Posterior vena cava (tissue), 2 donors: ENCODE results near the gene FBXO11. TPM values are rescaled to one million over a fixed set of nuclear protein-coding genes. Genes with fewer than 3 reads are reported as not detected.
A peak's percentile ranks its signal among the peaks of the same experiment; 100 is the strongest.
"Not testable (repeated sequence)": the region's sequence is repeated elsewhere in the genome, so short reads cannot be mapped to it uniquely, and the experiment has no call there.

Source experiments
- DNase-seq: peaks from one replicate; pipeline ENCODE4 v3.0.0-alpha.2; 2020; ENCODE audit warnings: low spot score
- intact Hi-C, 2 donors: fragments of 100-400 bp; cut with DNase I; formaldehyde crosslinking; loops; one replicate each; pipeline versions ENCODE4 v1.14.1 to v1.14.2; 2022 to 2023
- long read RNA-seq, 2 donors: library from polyadenylated mRNA; unstranded; transcript quantifications; one replicate each; pipeline ENCODE4 v2.0.0, GENCODE V29; 2020 to 2021
- total RNA-seq, 2 donors: library from RNA; stranded (reverse); fragmentation: NEBNext Ultra II Directional; extraction: Animal tissue kit (Norgen Biotek cat#: 25700); gene quantifications; one replicate each; pipeline ENCODE4 v1.2.1, GENCODE V29; 2021
- donor health status: DM: yes; HTN: yes; CAD: no.
- donor health status: DM: yes; HTN: yes; CAD: no.

The FBXO11 gene
- total RNA-seq = 10 to 100 TPM; 61.2 to 64.6 TPM
- long read RNA-seq, donor 1, full-length matches to known transcripts = 4 of 18 reads
- long read RNA-seq, donor 1, partial matches to known transcripts = 3 of 18 reads
- long read RNA-seq, donor 1, other reads (novel, unspliced or antisense) = 11 of 18 reads
- long read RNA-seq, donor 2, partial matches to known transcripts = 0 of 8 reads
- long read RNA-seq, donor 2, other reads (novel, unspliced or antisense) = 8 of 8 reads

DNA sequence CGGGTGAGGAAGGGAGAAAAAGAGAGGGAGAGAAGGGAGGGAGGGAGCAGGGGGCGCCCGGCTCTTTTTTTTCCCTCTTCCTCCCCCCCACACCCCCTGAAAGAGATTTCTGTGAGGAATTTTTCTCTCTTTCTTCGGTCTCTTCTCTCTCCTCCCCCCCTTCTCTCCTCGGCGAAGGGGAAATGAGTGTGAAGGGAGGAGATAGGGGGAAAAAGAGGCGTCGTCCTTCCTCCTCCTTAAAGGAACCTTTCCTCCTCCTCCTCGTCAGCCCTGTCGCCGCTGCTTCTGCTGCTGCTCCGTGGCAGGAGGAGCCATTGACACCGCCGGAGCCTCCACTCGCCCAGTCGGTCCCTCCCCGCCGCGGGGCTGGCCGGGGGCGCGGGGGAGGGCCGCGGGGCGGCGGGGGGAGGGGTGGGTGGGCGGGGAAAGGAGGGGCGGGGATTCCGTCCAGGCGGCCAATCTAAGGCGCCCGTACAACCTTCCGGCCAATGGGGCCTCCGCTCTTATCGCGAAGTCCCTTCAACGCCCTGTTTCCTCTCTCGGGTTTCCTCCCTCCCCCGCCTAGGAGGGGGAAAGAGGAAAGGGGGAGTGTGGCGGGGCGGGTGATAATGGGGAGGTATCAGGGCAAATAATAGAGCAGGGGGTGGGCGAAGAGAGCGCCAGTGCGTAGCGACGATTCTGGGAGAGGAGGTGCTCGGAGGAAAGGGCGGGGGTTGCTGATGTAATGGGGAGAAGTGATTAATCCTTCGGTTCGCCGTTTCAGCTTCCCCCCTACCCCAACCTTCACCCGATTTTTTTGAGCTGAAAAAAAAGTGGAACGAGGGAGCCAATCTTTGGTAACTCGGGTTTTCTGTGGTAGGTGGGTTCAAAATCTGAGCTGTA, at the start of gene FBXO11:
Gene FBXO11, minus strand, starts transcription at position 342 of the 882 bp plus-strand sequence. CDS start 778 bp downstream, outside the sequence.
- intact Hi-C loops = loop anchor here in 1 of 2 donors (5.0 kb wide), 1 partner anchor 526 kb away; no protein-coding TSS in a partner anchor
- DNase-seq = peak; percentile 98

GRCh38 chr2:47950340-47951301, 44.3 kb upstream of the FBXO11 start:
- no peak for DNase-seq
- intact Hi-C loops = no loop called here

GRCh38 chr2:47946593-47946992, 40.3 kb upstream of the FBXO11 start:
- intact Hi-C loops = no loop called here

DNA sequence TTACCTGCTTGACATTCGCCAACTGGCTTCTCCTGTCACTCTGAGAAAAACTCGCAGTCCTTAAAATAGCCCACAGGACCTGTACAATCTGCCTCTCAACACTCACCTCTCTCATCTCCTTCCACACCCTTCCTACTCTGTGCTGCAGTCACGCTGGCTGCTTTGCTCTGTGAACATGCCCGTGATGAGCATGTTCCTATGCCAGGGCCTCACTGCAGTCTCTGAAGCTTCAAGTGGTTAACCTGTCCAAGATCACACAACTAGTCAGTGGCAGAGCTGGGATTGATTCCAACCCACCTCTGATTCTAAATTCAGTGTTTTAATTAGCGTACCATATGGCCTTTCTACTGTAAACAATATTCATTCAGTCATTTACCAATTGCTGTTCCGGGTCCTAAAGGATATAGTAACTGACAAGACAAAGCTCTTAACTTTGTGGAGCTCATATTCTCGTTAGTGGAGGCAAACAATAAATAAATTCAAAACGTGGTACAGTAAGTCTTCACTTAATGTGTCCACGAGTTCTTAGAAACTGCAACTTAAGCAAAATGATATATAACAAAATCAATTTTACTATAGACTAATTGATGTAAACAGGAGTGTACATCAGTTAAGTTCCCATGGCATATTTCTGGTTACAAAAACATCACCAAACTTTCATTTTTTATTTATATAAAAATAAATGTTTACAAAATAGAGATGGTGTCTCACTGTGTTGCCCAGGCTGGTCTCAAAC, 38.9 kb upstream of the FBXO11 start:
- intact Hi-C loops = no loop called here
- DNase-seq = no peak

More at GRCh38 chr2:47946593-47946992, 40.3 kb upstream of the FBXO11 start:
- no peak for DNase-seq

- no peak for DNase-seq
- intact Hi-C loops = no loop called here
Observed at GRCh38 chr2:47941936-47942335, 35.6 kb upstream of the FBXO11 start.

DNA sequence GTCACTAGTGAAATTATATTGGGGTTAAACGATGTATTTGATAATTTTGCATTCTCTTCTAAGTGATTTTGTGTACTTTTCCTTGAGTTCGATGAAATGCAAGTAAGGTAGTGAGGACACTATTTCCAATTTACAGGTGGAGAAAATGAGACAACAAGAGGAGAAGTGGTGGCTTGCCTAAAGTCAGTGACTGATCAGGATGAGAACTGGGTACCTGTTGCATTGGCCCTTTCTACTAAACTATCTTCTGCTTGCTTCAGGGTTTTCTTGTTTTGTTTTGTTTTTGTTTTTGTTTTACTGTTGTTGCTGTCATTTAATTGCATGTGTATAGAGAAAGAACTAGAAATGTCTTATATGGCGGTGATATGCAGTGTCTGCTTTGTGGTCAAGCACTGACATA, 31.4 kb upstream of the FBXO11 start:
- DNase-seq = no peak
- intact Hi-C loops = no loop called here

GRCh38 chr2:47935071-47935470, 28.8 kb upstream of the FBXO11 start:
- intact Hi-C loops = no loop called here
- no peak for DNase-seq

GRCh38 chr2:47918043-47918442, 11.7 kb upstream of the FBXO11 start:
- DNase-seq = no peak
- intact Hi-C loops = no loop called here

DNA sequence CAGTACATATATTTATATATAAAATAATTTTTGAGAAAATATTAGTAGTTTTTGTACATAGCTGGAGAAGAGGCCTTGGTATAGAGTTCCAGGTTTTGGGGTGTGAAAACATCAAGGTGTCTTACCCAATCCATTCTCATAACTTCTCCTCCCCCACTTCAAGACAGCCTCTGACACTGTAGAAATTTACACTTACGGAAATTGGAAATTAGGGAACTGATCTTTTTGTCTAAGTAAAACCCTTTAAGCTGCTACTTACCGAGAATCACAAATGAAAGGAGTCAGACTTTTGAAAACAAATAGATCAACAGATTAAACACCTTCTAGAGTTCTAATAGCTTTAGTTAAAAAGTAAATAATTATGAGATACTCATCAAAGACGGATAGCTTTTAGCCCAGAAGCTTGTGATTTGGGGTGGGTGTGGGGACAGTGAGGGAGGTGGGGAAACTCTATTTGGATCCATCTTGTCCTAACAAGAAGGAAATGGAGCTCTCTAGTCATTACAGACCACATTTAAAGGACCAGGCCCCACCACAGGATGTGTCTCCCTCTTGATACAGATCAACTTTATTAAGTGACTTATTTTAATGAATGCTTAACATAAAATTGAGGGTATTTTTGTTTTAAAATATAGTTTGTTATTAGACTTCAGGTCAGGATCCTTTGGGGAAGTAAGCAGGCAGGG, 11.1 kb upstream of the FBXO11 start:
- intact Hi-C loops = no loop called here
- no peak for DNase-seq

DNA sequence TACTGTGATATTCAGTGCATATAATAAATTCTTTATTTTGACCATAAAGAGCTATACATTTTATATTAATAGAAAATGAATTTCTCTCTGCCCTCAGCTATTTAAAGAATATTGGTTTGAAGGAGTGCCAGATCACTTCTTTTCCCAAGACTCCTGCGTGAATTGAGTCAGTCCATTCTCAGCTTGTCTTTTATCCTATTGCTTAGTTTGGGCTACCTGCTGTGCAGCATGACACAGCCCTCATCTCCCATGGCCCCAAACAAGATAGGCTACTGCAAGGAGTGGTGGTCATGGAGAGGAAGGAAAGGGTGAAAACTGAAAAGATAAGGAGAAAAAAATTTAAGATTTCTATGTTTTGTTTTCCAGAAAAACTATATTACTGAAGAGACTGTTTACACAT, 10.1 kb upstream of the FBXO11 start:
- no peak for DNase-seq
- intact Hi-C loops = no loop called here

GRCh38 chr2:47910662-47911061, 4.4 kb upstream of the FBXO11 start:
- DNase-seq, intact Hi-C loops: not testable (repeated sequence)

DNA sequence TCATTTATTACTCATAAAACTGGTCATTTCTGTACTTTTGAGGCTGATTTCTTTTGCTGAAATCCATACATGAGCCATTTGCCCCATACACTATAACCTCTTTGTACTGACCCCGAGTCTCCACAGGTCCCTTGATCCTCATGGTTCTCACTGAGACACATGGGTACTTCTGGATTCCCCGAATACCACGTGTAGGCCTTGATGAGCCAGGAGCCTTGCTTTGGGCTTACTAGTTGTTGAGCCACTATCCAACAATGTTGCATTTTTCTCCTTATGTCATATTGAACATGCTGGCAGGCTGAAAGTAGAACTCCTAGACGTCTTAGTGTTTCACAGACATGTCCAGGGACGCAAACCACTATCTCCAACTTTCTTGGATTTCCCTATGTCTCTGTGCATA, 2.4 kb upstream of the FBXO11 start:
- intact Hi-C loops = loop anchor here in 1 of 2 donors (5.0 kb wide), 1 partner anchor 524 kb away; no protein-coding TSS in a partner anchor
- no peak for DNase-seq

DNA sequence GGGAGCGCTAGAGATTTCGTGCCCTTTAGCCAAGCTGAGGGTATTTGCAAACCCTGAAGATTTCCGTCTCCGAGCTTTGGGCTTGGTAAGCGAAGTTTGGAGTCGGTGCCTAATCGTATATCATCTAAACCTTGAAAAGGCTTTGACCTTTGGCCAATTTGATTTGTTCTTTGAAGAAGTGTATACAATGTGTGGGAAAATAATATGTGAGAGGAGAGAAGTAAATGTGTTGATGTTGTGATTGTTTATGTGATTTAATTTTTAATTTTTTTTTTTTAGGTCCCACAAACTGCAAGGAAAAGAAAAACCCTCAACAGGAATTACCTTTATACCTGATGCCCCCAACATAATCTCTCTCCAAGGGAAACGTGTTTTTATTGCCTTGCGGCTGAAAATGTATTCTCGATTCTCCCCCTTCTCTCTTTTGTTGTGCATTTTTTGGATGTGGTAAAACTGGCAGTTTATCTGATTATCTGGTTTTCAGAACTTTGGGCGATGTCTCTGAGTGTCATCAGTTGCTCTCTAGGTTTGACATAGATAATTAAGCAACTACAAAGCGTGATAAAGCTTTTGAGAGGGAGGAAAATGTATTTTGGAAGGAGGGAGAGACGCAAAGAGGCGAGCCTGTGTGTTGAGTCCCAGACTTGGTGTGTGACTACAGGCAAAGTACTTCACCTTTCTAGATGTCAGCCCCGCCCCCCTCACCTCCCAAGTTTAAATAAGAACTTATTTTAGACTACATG, 912 bp upstream of the FBXO11 start:
- DNase-seq = no peak
- intact Hi-C loops = loop anchor here in 1 of 2 donors (5.0 kb wide), 1 partner anchor 525 kb away; no protein-coding TSS in a partner anchor

- intact Hi-C loops = loop anchor here in 1 of 2 donors (5.0 kb wide), 1 partner anchor 527 kb away; no protein-coding TSS in a partner anchor
- peak; percentile 88 for DNase-seq
Observed at GRCh38 chr2:47905386-47906156, 727 bp downstream of the FBXO11 start.

- no peak for DNase-seq
- intact Hi-C loops = no loop called here
Observed at GRCh38 chr2:47903781-47904490, 2.4 kb downstream of the FBXO11 start.

DNA sequence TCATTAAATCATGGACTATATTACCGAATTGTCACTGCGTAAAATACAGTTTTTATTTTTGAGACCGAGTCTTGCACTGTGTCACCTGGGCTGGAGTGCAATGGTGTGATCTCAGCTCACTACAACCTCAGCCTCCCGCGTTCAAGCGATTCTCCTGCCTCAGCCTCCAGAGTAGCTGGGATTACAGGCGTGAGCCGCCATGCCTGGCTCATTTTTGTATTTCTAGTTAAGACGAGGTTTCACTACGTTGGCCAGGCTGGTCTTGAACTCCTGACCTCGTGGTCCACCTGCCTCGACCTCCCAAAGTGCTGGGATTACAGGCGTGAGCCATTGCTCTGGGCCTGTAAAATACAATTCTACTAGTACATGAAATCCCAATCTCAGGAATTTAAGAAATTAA, 4.4 kb downstream of the FBXO11 start:
- DNase-seq, intact Hi-C loops: not testable (repeated sequence)
